Measurements from ENCODE around the gene UBL4A.

UBL4A gene

GRCh38 chrX:154519389-154519788, 33.0 kb upstream of the UBL4A start:
- H3K4me1 ChIP-seq (ENCODE audit: control insufficient read depth in 2 of 2, insufficient read depth in 2 of 2, low read length in 2 of 2): peaks cover 7 to 14% of the 10 kb centered on the region in 2 donors
- no peaks in the 10 kb centered on the region for H3K9me3 ChIP-seq (ENCODE audit: control insufficient read depth in 2 of 2, low read length in 2 of 2)
- H3K4me3 ChIP-seq (ENCODE audit: low read length in 2 of 2): no peak overlapping the region
- H3K36me3 ChIP-seq (ENCODE audit: control insufficient read depth in 2 of 2, insufficient read depth in 2 of 2, low read length in 2 of 2): no peaks in the 10 kb centered on the region
- no peak overlapping the region for H3K27ac ChIP-seq (ENCODE audit: low read depth in 2 of 2, low read length in 2 of 2)
- no peak overlapping the region for H3K9ac ChIP-seq (ENCODE audit: low read depth in 1 of 2, low read length in 2 of 2)
- no peaks in the 10 kb centered on the region for H3K27me3 ChIP-seq (ENCODE audit: control insufficient read depth in 2 of 2, insufficient read depth in 2 of 2, low read length in 2 of 2)

- Histone ChIP-seq H3K4me1 (ENCODE audit: control insufficient read depth in 2 of 2, insufficient read depth in 2 of 2, low read length in 2 of 2) (peaks cover 7 to 14% of the 10 kb centered on the region in 2 donors), H3K36me3 (ENCODE audit: control insufficient read depth in 2 of 2, insufficient read depth in 2 of 2, low read length in 2 of 2) (no peaks in the 10 kb centered on the region), H3K4me3 (ENCODE audit: low read length in 2 of 2) (peak overlapping the region; percentile 78 to 85), H3K27me3 (ENCODE audit: control insufficient read depth in 2 of 2, insufficient read depth in 2 of 2, low read length in 2 of 2) (no peaks in the 10 kb centered on the region), H3K9me3 (ENCODE audit: control insufficient read depth in 2 of 2, low read length in 2 of 2) (no peaks in the 10 kb centered on the region), H3K9ac (ENCODE audit: low read depth in 1 of 2, low read length in 2 of 2) (peak overlapping the region; percentile 77 to 90), H3K27ac (ENCODE audit: low read depth in 2 of 2, low read length in 2 of 2) (peak overlapping the region; percentile 95 to 98)
These were observed 30.8 kb upstream of the UBL4A start for GRCh38 chrX:154517101-154517781.

- peak overlapping the region; percentile 95 to 98 for H3K27ac ChIP-seq (ENCODE audit: low read depth in 2 of 2, low read length in 2 of 2)
- peak overlapping the region; percentile 77 to 90 for H3K9ac ChIP-seq (ENCODE audit: low read depth in 1 of 2, low read length in 2 of 2)
- no peaks in the 10 kb centered on the region for H3K36me3 ChIP-seq (ENCODE audit: control insufficient read depth in 2 of 2, insufficient read depth in 2 of 2, low read length in 2 of 2)
- peak overlapping the region; percentile 78 to 85 for H3K4me3 ChIP-seq (ENCODE audit: low read length in 2 of 2)
- no peaks in the 10 kb centered on the region for H3K27me3 ChIP-seq (ENCODE audit: control insufficient read depth in 2 of 2, insufficient read depth in 2 of 2, low read length in 2 of 2)
- peaks cover 7 to 14% of the 10 kb centered on the region in 2 donors for H3K4me1 ChIP-seq (ENCODE audit: control insufficient read depth in 2 of 2, insufficient read depth in 2 of 2, low read length in 2 of 2)
- H3K9me3 ChIP-seq (ENCODE audit: control insufficient read depth in 2 of 2, low read length in 2 of 2): no peaks in the 10 kb centered on the region
These were observed 30.3 kb upstream of the UBL4A start for GRCh38 chrX:154516656-154517100.

- H3K27ac ChIP-seq (ENCODE audit: low read depth in 2 of 2, low read length in 2 of 2): peak within 1 kb of the TSS; percentile 95 to 98
- H3K4me1 ChIP-seq (ENCODE audit: control insufficient read depth in 2 of 2, insufficient read depth in 2 of 2, low read length in 2 of 2): peaks cover 7 to 14% of the 10 kb centered on the region in 2 donors
- no peaks in the 10 kb centered on the region for H3K9me3 ChIP-seq (ENCODE audit: control insufficient read depth in 2 of 2, low read length in 2 of 2)
- peak within 1 kb of the TSS; percentile 90 to 93 for H3K9ac ChIP-seq (ENCODE audit: low read depth in 1 of 2, low read length in 2 of 2)
- H3K36me3 ChIP-seq (ENCODE audit: control insufficient read depth in 2 of 2, insufficient read depth in 2 of 2, low read length in 2 of 2): no peaks in the 10 kb centered on the region
- H3K4me3 ChIP-seq (ENCODE audit: low read length in 2 of 2): peak within 1 kb of the TSS; percentile 80 to 85
- H3K27me3 ChIP-seq (ENCODE audit: control insufficient read depth in 2 of 2, insufficient read depth in 2 of 2, low read length in 2 of 2): no peaks in the 10 kb centered on the region
These were observed 29.7 kb upstream of the UBL4A start, which contains the start of gene FAM3A for GRCh38 chrX:154515966-154516655. TSS of gene FAM3A (minus strand) at chrX:154516232. CDS start at chrX:154515772, 460 bp downstream.

GRCh38 chrX:154515090-154515965, 28.9 kb upstream of the UBL4A start:
- H3K36me3 ChIP-seq (ENCODE audit: control insufficient read depth in 2 of 2, insufficient read depth in 2 of 2, low read length in 2 of 2): no peaks in the 10 kb centered on the region
- peak overlapping the region; percentile 95 to 98 for H3K27ac ChIP-seq (ENCODE audit: low read depth in 2 of 2, low read length in 2 of 2)
- peak overlapping the region; percentile 74 to 80 for H3K4me3 ChIP-seq (ENCODE audit: low read length in 2 of 2)
- peak overlapping the region; percentile 86 to 93 for H3K9ac ChIP-seq (ENCODE audit: low read depth in 1 of 2, low read length in 2 of 2)
- no peaks in the 10 kb centered on the region for H3K27me3 ChIP-seq (ENCODE audit: control insufficient read depth in 2 of 2, insufficient read depth in 2 of 2, low read length in 2 of 2)
- H3K9me3 ChIP-seq (ENCODE audit: control insufficient read depth in 2 of 2, low read length in 2 of 2): no peaks in the 10 kb centered on the region
- peaks cover 7 to 14% of the 10 kb centered on the region in 2 donors for H3K4me1 ChIP-seq (ENCODE audit: control insufficient read depth in 2 of 2, insufficient read depth in 2 of 2, low read length in 2 of 2)

GRCh38 chrX:154513716-154514115, 27.3 kb upstream of the UBL4A start:
- Histone ChIP-seq H3K9ac (ENCODE audit: low read depth in 1 of 2, low read length in 2 of 2) (no peak overlapping the region), H3K36me3 (ENCODE audit: control insufficient read depth in 2 of 2, insufficient read depth in 2 of 2, low read length in 2 of 2) (peaks cover 2 to 3% of the 10 kb centered on the region in 2 donors), H3K27ac (ENCODE audit: low read depth in 2 of 2, low read length in 2 of 2) (no peak overlapping the region), H3K4me1 (ENCODE audit: control insufficient read depth in 2 of 2, insufficient read depth in 2 of 2, low read length in 2 of 2) (peaks cover 7 to 14% of the 10 kb centered on the region in 2 donors), H3K9me3 (ENCODE audit: control insufficient read depth in 2 of 2, low read length in 2 of 2) (peaks cover 0 to 2% of the 10 kb centered on the region in 2 donors), H3K4me3 (ENCODE audit: low read length in 2 of 2) (no peak overlapping the region), H3K27me3 (ENCODE audit: control insufficient read depth in 2 of 2, insufficient read depth in 2 of 2, low read length in 2 of 2) (no peaks in the 10 kb centered on the region)

- no peak overlapping the region for H3K27ac ChIP-seq (ENCODE audit: low read depth in 2 of 2, low read length in 2 of 2)
These were observed 26.6 kb upstream of the UBL4A start for GRCh38 chrX:154512879-154513553.

GRCh38 chrX:154511761-154512160, 25.3 kb upstream of the UBL4A start:
- peaks cover 3 to 7% of the 10 kb centered on the region in 2 donors for H3K36me3 ChIP-seq (ENCODE audit: control insufficient read depth in 2 of 2, insufficient read depth in 2 of 2, low read length in 2 of 2)
- no peak overlapping the region for H3K27ac ChIP-seq (ENCODE audit: low read depth in 2 of 2, low read length in 2 of 2)
- H3K4me3 ChIP-seq (ENCODE audit: low read length in 2 of 2): no peak overlapping the region
- no peak overlapping the region for H3K9ac ChIP-seq (ENCODE audit: low read depth in 1 of 2, low read length in 2 of 2)
- no peaks in the 10 kb centered on the region for H3K27me3 ChIP-seq (ENCODE audit: control insufficient read depth in 2 of 2, insufficient read depth in 2 of 2, low read length in 2 of 2)
- peaks cover 0 to 2% of the 10 kb centered on the region in 2 donors for H3K9me3 ChIP-seq (ENCODE audit: control insufficient read depth in 2 of 2, low read length in 2 of 2)
- H3K4me1 ChIP-seq (ENCODE audit: control insufficient read depth in 2 of 2, insufficient read depth in 2 of 2, low read length in 2 of 2): peaks cover 0 to under 1% of the 10 kb centered on the region in 2 donors

More at GRCh38 chrX:154512879-154513553, 26.6 kb upstream of the UBL4A start:
- H3K4me1 ChIP-seq (ENCODE audit: control insufficient read depth in 2 of 2, insufficient read depth in 2 of 2, low read length in 2 of 2): peaks cover 4 to 11% of the 10 kb centered on the region in 2 donors
- H3K9me3 ChIP-seq (ENCODE audit: control insufficient read depth in 2 of 2, low read length in 2 of 2): peaks cover 0 to 2% of the 10 kb centered on the region in 2 donors
- H3K27me3 ChIP-seq (ENCODE audit: control insufficient read depth in 2 of 2, insufficient read depth in 2 of 2, low read length in 2 of 2): no peaks in the 10 kb centered on the region
- no peak overlapping the region for H3K9ac ChIP-seq (ENCODE audit: low read depth in 1 of 2, low read length in 2 of 2)
- no peak overlapping the region for H3K4me3 ChIP-seq (ENCODE audit: low read length in 2 of 2)
- H3K36me3 ChIP-seq (ENCODE audit: control insufficient read depth in 2 of 2, insufficient read depth in 2 of 2, low read length in 2 of 2): peaks cover 3% of the 10 kb centered on the region in 2 donors

GRCh38 chrX:154509455-154509854, 23.0 kb upstream of the UBL4A start:
- no peaks in the 10 kb centered on the region for H3K4me1 ChIP-seq (ENCODE audit: control insufficient read depth in 2 of 2, insufficient read depth in 2 of 2, low read length in 2 of 2)

More at GRCh38 chrX:154509455-154509854, 23.0 kb upstream of the UBL4A start:
- Histone ChIP-seq H3K9me3 (ENCODE audit: control insufficient read depth in 2 of 2, low read length in 2 of 2) (peaks cover 0 to 2% of the 10 kb centered on the region in 2 donors), H3K27me3 (ENCODE audit: control insufficient read depth in 2 of 2, insufficient read depth in 2 of 2, low read length in 2 of 2) (peaks cover 0 to 2% of the 10 kb centered on the region in 2 donors), H3K4me3 (ENCODE audit: low read length in 2 of 2) (no peak overlapping the region), H3K27ac (ENCODE audit: low read depth in 2 of 2, low read length in 2 of 2) (no peak overlapping the region), H3K9ac (ENCODE audit: low read depth in 1 of 2, low read length in 2 of 2) (no peak overlapping the region), H3K36me3 (ENCODE audit: control insufficient read depth in 2 of 2, insufficient read depth in 2 of 2, low read length in 2 of 2) (peaks cover 3 to 16% of the 10 kb centered on the region in 2 donors)
